Fibroblast of lung (primary cell): Measurements from ENCODE around the gene SFXN1. TPM values are rescaled to one million over a fixed set of nuclear protein-coding genes. Genes with fewer than 3 reads are reported as not detected.
A peak's percentile ranks its signal among the peaks of the same experiment; 100 is the strongest.

ENCODE experiments used
- DNase-seq, 2 donors: peaks; one replicate each; pipeline versions ENCODE4 v3.0.0 to v3.0.0-alpha.2; 2010; ENCODE audit warnings: low read depth in 2 of 2
- H2AFZ ChIP-seq: 2 replicates; pipeline ENCODE4 v1.5.1; 2012; ENCODE audit warnings: low read length, control low read depth, inconsistent platforms
- H3K27ac ChIP-seq: 2 replicates; pipeline ENCODE4 v1.5.1; 2011; ENCODE audit warnings: low read length, control low read depth; ENCODE audit not compliant: insufficient read depth
- H3K27me3 ChIP-seq: 2 replicates; pipeline ENCODE4 v1.5.1; 2011; ENCODE audit warnings: mild to moderate bottlenecking, low read length; ENCODE audit not compliant: control insufficient read depth, insufficient read depth
- H3K36me3 ChIP-seq: 2 replicates; pipeline ENCODE4 v1.5.1; 2011; ENCODE audit warnings: low read length; ENCODE audit not compliant: control insufficient read depth, insufficient read depth
- H3K4me1 ChIP-seq: 2 replicates; pipeline ENCODE4 v1.5.1; 2011; ENCODE audit warnings: low read length; ENCODE audit not compliant: control insufficient read depth, insufficient read depth; ENCODE audit errors: extremely low read depth
- H3K4me2 ChIP-seq: 2 replicates; pipeline ENCODE4 v1.5.1; 2011; ENCODE audit warnings: low read length, control low read depth; ENCODE audit not compliant: insufficient read depth; ENCODE audit errors: extremely low read depth
- H3K4me3 ChIP-seq, 4 experiments: fragments of 200-600 bp in 1 of 4; sonication (generic) in 1 of 4; replicated peaks in 1 of 4; 2 replicates each; pipeline ENCODE4 v1.5.1; 2011 to 2016; ENCODE audit warnings: low read length in 4 of 4, low read depth in 3 of 4, mild to moderate bottlenecking in 3 of 4, control low read depth in 2 of 4, inconsistent platforms in 1 of 4, mixed read lengths in 1 of 4; ENCODE audit not compliant: insufficient read depth in 1 of 4; ENCODE audit errors: control extremely low read depth in 1 of 4
- H3K79me2 ChIP-seq: 2 replicates; pipeline ENCODE4 v1.5.1; 2012; ENCODE audit warnings: mild to moderate bottlenecking, low read length, inconsistent platforms; ENCODE audit not compliant: control insufficient read depth, insufficient read depth
- H3K9ac ChIP-seq: 2 replicates; pipeline ENCODE4 v1.5.1; 2011; ENCODE audit warnings: mild to moderate bottlenecking, low read length, control low read depth; ENCODE audit not compliant: insufficient read depth
- H3K9me3 ChIP-seq: 2 replicates; pipeline ENCODE4 v1.5.1; 2012; ENCODE audit warnings: low read depth, low read length; ENCODE audit not compliant: control insufficient read depth, insufficient read depth
- H4K20me1 ChIP-seq: 2 replicates; pipeline ENCODE4 v1.5.1; 2011; ENCODE audit warnings: low read length; ENCODE audit not compliant: control insufficient read depth, insufficient read depth; ENCODE audit errors: extremely low read depth
- EZH2 ChIP-seq: IDR thresholded peaks from 2 replicates; pipeline ENCODE4 v1.5.1; 2012; ENCODE audit warnings: low read length, control low read depth, mild to moderate bottlenecking; ENCODE audit errors: missing control alignments
- polyA minus RNA-seq: library from RNA; depleted of rRNA, polyadenylated mRNA; stranded (reverse); fragments of >200 nt; gene quantifications from 2 replicates; pipeline ENCODE4 v1.2.3, GENCODE V29; 2011; ENCODE audit warnings: low replicate concordance
- polyA plus RNA-seq, 2 donors: library from polyadenylated mRNA; depleted of rRNA in 1 of 2; stranded (reverse) in 1 of 2; unstranded in 1 of 2; fragments of >200 nt; gene quantifications; 2 replicates each; pipeline ENCODE4 v1.2.1, GENCODE V29; 2011 to 2012; ENCODE audit warnings: missing spikeins in 1 of 2
- total RNA-seq: library from RNA; depleted of rRNA; stranded (reverse); fragments of >200 nt; gene quantifications from 2 replicates; pipeline ENCODE4 v1.2.1, GENCODE V29; 2014
- TF ChIP-seq, protein P1 (sequence below), 2 donors: IDR thresholded peaks in 1 of 2; conservative IDR thresholded peaks in 1 of 2; 1 replicate in 1 of 2; 2 replicates in 1 of 2; pipeline ENCODE4 v1.5.1; 2011 to 2012; ENCODE audit warnings: low read length in 2 of 2, control low read depth in 1 of 2, inconsistent platforms in 1 of 2, low read depth in 1 of 2, mild to moderate bottlenecking in 1 of 2

Gene SFXN1
- 53.7 and 58.3 TPM in 2 replicates for total RNA-seq
- 125 and 150 TPM in 2 replicates for polyA plus RNA-seq
- polyA plus RNA-seq (2012) = 60.6 and 79.4 TPM in 2 replicates
- polyA minus RNA-seq = 124 and 149 TPM in 2 replicates

GRCh38 chr5:175478384-175479124 lies at the start of gene SFXN1:
Gene SFXN1, plus strand, starts transcription at chr5:175478560. Its CDS starts 13,544 bp downstream, at chr5:175492104.
- H3K27me3 ChIP-seq = peaks cover 7% of the 10 kb centered on the region
- H3K79me2 ChIP-seq = peaks cover 48% of the 10 kb centered on the region
- peak within 1 kb of the TSS; percentile 84 to 96 (median 90) for H3K4me3 ChIP-seq
- H4K20me1 ChIP-seq = no peaks in the 10 kb centered on the region
- H3K4me2 ChIP-seq = peak within 1 kb of the TSS; percentile 86
- H3K27ac ChIP-seq = peak within 1 kb of the TSS; percentile 82
- H3K9ac ChIP-seq = peak within 1 kb of the TSS; percentile 83
- H3K4me1 ChIP-seq = no peaks in the 10 kb centered on the region
- TF ChIP-seq, protein P1, sequence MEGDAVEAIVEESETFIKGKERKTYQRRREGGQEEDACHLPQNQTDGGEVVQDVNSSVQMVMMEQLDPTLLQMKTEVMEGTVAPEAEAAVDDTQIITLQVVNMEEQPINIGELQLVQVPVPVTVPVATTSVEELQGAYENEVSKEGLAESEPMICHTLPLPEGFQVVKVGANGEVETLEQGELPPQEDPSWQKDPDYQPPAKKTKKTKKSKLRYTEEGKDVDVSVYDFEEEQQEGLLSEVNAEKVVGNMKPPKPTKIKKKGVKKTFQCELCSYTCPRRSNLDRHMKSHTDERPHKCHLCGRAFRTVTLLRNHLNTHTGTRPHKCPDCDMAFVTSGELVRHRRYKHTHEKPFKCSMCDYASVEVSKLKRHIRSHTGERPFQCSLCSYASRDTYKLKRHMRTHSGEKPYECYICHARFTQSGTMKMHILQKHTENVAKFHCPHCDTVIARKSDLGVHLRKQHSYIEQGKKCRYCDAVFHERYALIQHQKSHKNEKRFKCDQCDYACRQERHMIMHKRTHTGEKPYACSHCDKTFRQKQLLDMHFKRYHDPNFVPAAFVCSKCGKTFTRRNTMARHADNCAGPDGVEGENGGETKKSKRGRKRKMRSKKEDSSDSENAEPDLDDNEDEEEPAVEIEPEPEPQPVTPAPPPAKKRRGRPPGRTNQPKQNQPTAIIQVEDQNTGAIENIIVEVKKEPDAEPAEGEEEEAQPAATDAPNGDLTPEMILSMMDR (conservative IDR thresholded peaks at IDR 0.05 in 1 of 2, IDR thresholded peaks at IDR 0.05 in 1 of 2; ENCODE audit: low read depth in 1 of 2, low read length in 2 of 2) = no peak
- TF ChIP-seq EZH2 = no peak
- no peaks in the 10 kb centered on the region for H3K36me3 ChIP-seq
- peak within 1 kb of the TSS; percentile 94 for H2AFZ ChIP-seq
- DNase-seq = peak; percentile 69 to 70
- H3K9me3 ChIP-seq = no peaks in the 10 kb centered on the region

- Histone ChIP-seq H4K20me1 (no peaks in the 10 kb centered on the region), H3K4me1 (no peaks in the 10 kb centered on the region), H2AFZ (no peak overlapping the region), H3K9me3 (no peaks in the 10 kb centered on the region), H3K79me2 (no peaks in the 10 kb centered on the region), H3K27ac (no peak overlapping the region), H3K4me2 (no peak overlapping the region), H3K9ac (no peak overlapping the region), H3K4me3 (no peak overlapping the region), H3K27me3 (no peaks in the 10 kb centered on the region), H3K36me3 (no peaks in the 10 kb centered on the region)
- DNase-seq = no peak
- no peak for TF ChIP-seq EZH2
- TF ChIP-seq, protein P1 (conservative IDR thresholded peaks at IDR 0.05 in 1 of 2, IDR thresholded peaks at IDR 0.05 in 1 of 2; ENCODE audit: low read depth in 1 of 2, low read length in 2 of 2) = no peak
Observed at GRCh38 chr5:175434800-175435199, 43.6 kb upstream of the SFXN1 start.

DNA sequence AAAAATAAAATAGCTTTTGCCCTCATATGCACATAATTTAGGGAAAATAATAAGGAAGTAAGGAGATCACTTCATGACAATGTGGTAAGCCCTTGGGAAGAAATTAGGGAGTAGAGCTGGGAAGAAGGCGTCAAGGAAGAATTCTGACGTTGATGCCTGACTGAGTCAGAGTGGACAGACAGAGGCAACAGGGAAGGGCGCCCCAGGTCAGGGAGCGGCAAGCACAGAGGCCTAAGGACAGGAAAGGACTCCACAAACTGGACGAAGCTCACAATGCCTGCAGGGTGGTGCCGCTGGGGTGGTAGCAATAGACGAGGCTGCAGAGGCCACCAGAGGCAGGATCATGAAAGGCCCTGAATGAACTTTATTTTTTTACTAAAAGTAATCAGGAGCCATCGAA lies 42.0 kb upstream of the SFXN1 start:
- Histone ChIP-seq H3K27ac (no peak overlapping the region), H3K9ac (no peak overlapping the region), H4K20me1 (no peaks in the 10 kb centered on the region), H3K9me3 (no peaks in the 10 kb centered on the region), H3K4me2 (no peak overlapping the region), H3K79me2 (no peaks in the 10 kb centered on the region), H3K36me3 (no peaks in the 10 kb centered on the region), H3K27me3 (no peaks in the 10 kb centered on the region), H3K4me3 (no peak overlapping the region), H2AFZ (no peak overlapping the region), H3K4me1 (no peaks in the 10 kb centered on the region)
- TF ChIP-seq, protein P1 (conservative IDR thresholded peaks at IDR 0.05 in 1 of 2, IDR thresholded peaks at IDR 0.05 in 1 of 2; ENCODE audit: low read depth in 1 of 2, low read length in 2 of 2) = no peak
- TF ChIP-seq EZH2 = no peak
- no peak for DNase-seq
